HEK293 (cell line): ENCODE results near the gene DMAC2L.

Source experiments
- CTCF ChIP-seq: fragments of 450-650 bp; formaldehyde crosslinking; IDR thresholded peaks from 2 replicates; pipeline ENCODE4 v1.5.1; 2016; ENCODE audit warnings: missing biosample characterization, missing genetic modification characterization
- HIC1 ChIP-seq: fragments of 450-650 bp; formaldehyde crosslinking; IDR thresholded peaks from 2 replicates; pipeline ENCODE4 v1.5.1; 2016; ENCODE audit warnings: missing biosample characterization, missing genetic modification characterization
- KLF10 ChIP-seq: fragments of 450-650 bp; IDR thresholded peaks from 2 replicates; pipeline ENCODE4 v1.5.1; 2018; ENCODE audit warnings: missing biosample characterization, mild to moderate bottlenecking, missing genetic modification characterization
- KLF16 ChIP-seq: fragments of 450-650 bp; formaldehyde crosslinking; IDR thresholded peaks from 2 replicates; pipeline ENCODE4 v1.5.1; 2017; ENCODE audit warnings: missing biosample characterization, missing genetic modification characterization
- KLF7 ChIP-seq: fragments of 450-650 bp; formaldehyde crosslinking; IDR thresholded peaks from 2 replicates; pipeline ENCODE4 v1.5.1; 2016; ENCODE audit warnings: missing biosample characterization, missing genetic modification characterization, borderline replicate concordance
- MZF1 ChIP-seq: fragments of 450-650 bp; formaldehyde crosslinking; IDR thresholded peaks from 2 replicates; pipeline ENCODE4 v1.5.1; 2017; ENCODE audit warnings: missing biosample characterization, missing genetic modification characterization, borderline replicate concordance
- OVOL3 ChIP-seq: fragments of 450-650 bp; formaldehyde crosslinking; IDR thresholded peaks from 2 replicates; pipeline ENCODE4 v1.5.1; 2016; ENCODE audit warnings: missing biosample characterization, missing genetic modification characterization
- REST ChIP-seq: fragments of 450-650 bp; formaldehyde crosslinking; IDR thresholded peaks from 2 replicates; pipeline ENCODE4 v1.5.1; 2016; ENCODE audit warnings: missing biosample characterization, missing genetic modification characterization
- SP7 ChIP-seq: fragments of 450-650 bp; formaldehyde crosslinking; IDR thresholded peaks from 2 replicates; pipeline ENCODE4 v1.5.1; 2016; ENCODE audit warnings: missing biosample characterization, missing genetic modification characterization
- ZBTB49 ChIP-seq: fragments of 450-650 bp; formaldehyde crosslinking; IDR thresholded peaks from 2 replicates; pipeline ENCODE4 v1.5.1; 2016; ENCODE audit warnings: missing biosample characterization, missing genetic modification characterization, low read depth
- ZBTB6 ChIP-seq: fragments of 450-650 bp; formaldehyde crosslinking; IDR thresholded peaks from 2 replicates; pipeline ENCODE4 v1.5.1; 2017; ENCODE audit warnings: missing biosample characterization, missing genetic modification characterization
- ZBTB7A ChIP-seq: fragments of 450-650 bp; formaldehyde crosslinking; IDR thresholded peaks from 2 replicates; pipeline ENCODE4 v1.5.1; 2016; ENCODE audit warnings: low read depth, missing biosample characterization, missing genetic modification characterization
- ZNF114 ChIP-seq: fragments of 450-650 bp; formaldehyde crosslinking; IDR thresholded peaks from 2 replicates; pipeline ENCODE4 v1.5.0; 2017; ENCODE audit warnings: missing biosample characterization, missing genetic modification characterization
- ZNF16 ChIP-seq: fragments of 450-650 bp; formaldehyde crosslinking; IDR thresholded peaks from 2 replicates; pipeline ENCODE4 v1.5.1; 2016; ENCODE audit warnings: low read depth, missing biosample characterization, missing genetic modification characterization
- ZNF202 ChIP-seq: fragments of 450-650 bp; formaldehyde crosslinking; IDR thresholded peaks from 2 replicates; pipeline ENCODE4 v1.5.1; 2016; ENCODE audit warnings: missing biosample characterization, missing genetic modification characterization, borderline replicate concordance
- ZNF23 ChIP-seq: fragments of 450-650 bp; formaldehyde crosslinking; IDR thresholded peaks from 2 replicates; pipeline ENCODE4 v1.5.1; 2016; ENCODE audit warnings: missing biosample characterization, missing genetic modification characterization, borderline replicate concordance
- ZNF266 ChIP-seq: fragments of 450-650 bp; formaldehyde crosslinking; IDR thresholded peaks from 2 replicates; pipeline ENCODE4 v1.5.1; 2016; ENCODE audit warnings: missing biosample characterization, missing genetic modification characterization, low read depth
- ZNF350 ChIP-seq: fragments of 450-650 bp; formaldehyde crosslinking; IDR thresholded peaks from 2 replicates; pipeline ENCODE4 v1.5.0; 2017; ENCODE audit warnings: missing biosample characterization, mild to moderate bottlenecking, missing genetic modification characterization
- ZNF501 ChIP-seq: fragments of 450-650 bp; formaldehyde crosslinking; IDR thresholded peaks from 2 replicates; pipeline ENCODE4 v1.5.1; 2016; ENCODE audit warnings: missing biosample characterization, missing genetic modification characterization
- ZNF560 ChIP-seq: fragments of 450-650 bp; formaldehyde crosslinking; IDR thresholded peaks from 2 replicates; pipeline ENCODE4 v1.5.1; 2017; ENCODE audit warnings: missing biosample characterization, missing genetic modification characterization, borderline replicate concordance
- ZNF585B ChIP-seq: fragments of 450-650 bp; formaldehyde crosslinking; IDR thresholded peaks from 2 replicates; pipeline ENCODE4 v1.5.1; 2016; ENCODE audit warnings: missing biosample characterization, missing genetic modification characterization
- ZNF785 ChIP-seq: fragments of 450-650 bp; formaldehyde crosslinking; IDR thresholded peaks from 2 replicates; pipeline ENCODE4 v1.5.1; 2016; ENCODE audit warnings: missing biosample characterization, missing genetic modification characterization
- ZNF830 ChIP-seq: fragments of 450-650 bp; IDR thresholded peaks from 2 replicates; pipeline ENCODE4 v1.5.0; 2018; ENCODE audit warnings: missing biosample characterization, missing genetic modification characterization, low read depth, mild to moderate bottlenecking, moderate library complexity
- ZNF837 ChIP-seq: fragments of 450-650 bp; formaldehyde crosslinking; IDR thresholded peaks from 2 replicates; pipeline ENCODE4 v1.5.1; 2016; ENCODE audit warnings: missing biosample characterization, missing genetic modification characterization
- TF ChIP-seq, protein P1 (sequence below): sonication (generic); formaldehyde crosslinking; IDR thresholded peaks from 2 replicates; pipeline ENCODE4 v1.8.1; 2022; ENCODE audit warnings: mild to moderate bottlenecking, moderate library complexity, missing genetic modification reagents
- TF ChIP-seq, protein P2 (sequence below): fragments of 450-650 bp; formaldehyde crosslinking; IDR thresholded peaks from 2 replicates; pipeline ENCODE4 v1.5.1; 2016; ENCODE audit warnings: missing biosample characterization, missing genetic modification characterization, borderline replicate concordance

DMAC2L gene

GRCh38 chr14:50321009-50321660 lies 9.0 kb downstream of the DMAC2L start (continued):
- TF ChIP-seq ZBTB49 (tag by site-specific recombination) (no peak), ZNF114 (no peak), ZBTB7A (tag by site-specific recombination) (no peak), ZNF830 (tag by site-specific recombination) (no peak), HIC1 (tag by site-specific recombination) (peak; percentile 67; the same call in 1 of the 2 replicates), KLF7 (tag by site-specific recombination) (no peak), ZNF837 (tag by site-specific recombination) (no peak), ZNF560 (tag by site-specific recombination) (no peak), ZNF23 (tag by site-specific recombination) (no peak), ZNF16 (tag by site-specific recombination) (no peak), SP7 (tag by site-specific recombination) (peak; percentile 92), ZNF202 (tag by site-specific recombination) (no peak), REST (tag by site-specific recombination) (no peak), ZNF350 (tag by site-specific recombination) (no peak), ZNF266 (tag by site-specific recombination) (no peak), ZNF501 (tag by site-specific recombination) (peak; percentile 31; the same call in 1 of the 2 replicates), KLF16 (tag by site-specific recombination) (no peak), ZNF785 (no peak), CTCF (peak; percentile 59; the same call in 1 of the 2 replicates), ZNF585B (tag by site-specific recombination) (no peak), MZF1 (tag by site-specific recombination) (no peak), ZBTB6 (tag by site-specific recombination) (no peak), OVOL3 (no peak), KLF10 (tag by site-specific recombination) (peak; percentile 52)
- TF ChIP-seq, protein P1, sequence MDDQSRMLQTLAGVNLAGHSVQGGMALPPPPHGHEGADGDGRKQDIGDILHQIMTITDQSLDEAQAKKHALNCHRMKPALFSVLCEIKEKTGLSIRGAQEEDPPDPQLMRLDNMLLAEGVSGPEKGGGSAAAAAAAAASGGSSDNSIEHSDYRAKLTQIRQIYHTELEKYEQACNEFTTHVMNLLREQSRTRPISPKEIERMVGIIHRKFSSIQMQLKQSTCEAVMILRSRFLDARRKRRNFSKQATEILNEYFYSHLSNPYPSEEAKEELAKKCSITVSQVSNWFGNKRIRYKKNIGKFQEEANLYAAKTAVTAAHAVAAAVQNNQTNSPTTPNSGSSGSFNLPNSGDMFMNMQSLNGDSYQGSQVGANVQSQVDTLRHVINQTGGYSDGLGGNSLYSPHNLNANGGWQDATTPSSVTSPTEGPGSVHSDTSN (CRISPR knock-in tag) = no peak
- TF ChIP-seq, protein P2, sequence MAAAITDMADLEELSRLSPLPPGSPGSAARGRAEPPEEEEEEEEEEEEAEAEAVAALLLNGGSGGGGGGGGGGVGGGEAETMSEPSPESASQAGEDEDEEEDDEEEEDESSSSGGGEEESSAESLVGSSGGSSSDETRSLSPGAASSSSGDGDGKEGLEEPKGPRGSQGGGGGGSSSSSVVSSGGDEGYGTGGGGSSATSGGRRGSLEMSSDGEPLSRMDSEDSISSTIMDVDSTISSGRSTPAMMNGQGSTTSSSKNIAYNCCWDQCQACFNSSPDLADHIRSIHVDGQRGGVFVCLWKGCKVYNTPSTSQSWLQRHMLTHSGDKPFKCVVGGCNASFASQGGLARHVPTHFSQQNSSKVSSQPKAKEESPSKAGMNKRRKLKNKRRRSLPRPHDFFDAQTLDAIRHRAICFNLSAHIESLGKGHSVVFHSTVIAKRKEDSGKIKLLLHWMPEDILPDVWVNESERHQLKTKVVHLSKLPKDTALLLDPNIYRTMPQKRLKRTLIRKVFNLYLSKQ = no peak
